Right lobe of liver (tissue), 4 donors: ENCODE data around the gene SCYGR8.

ENCODE experiments used
- POLR2A ChIP-seq: fragments of 450-650 bp; IDR thresholded peaks from one replicate; pipeline ENCODE4 v1.6.1; 2017; ENCODE audit warnings: antibody characterized with exemption, mild to moderate bottlenecking
- TF ChIP-seq, protein P1 (sequence below), 4 donors: fragments of 200-600 bp in 3 of 4; fragments of 450-650 bp in 1 of 4; IDR thresholded peaks; one replicate each; pipeline versions ENCODE4 v1.5.1 to v1.8.0; 2016 to 2022; ENCODE audit warnings: antibody characterized with exemption in 4 of 4, mild to moderate bottlenecking in 2 of 4
- donor health status: DM: no; HTN: no; CAD: no.
- donor health status: DM: no; HTN: no; CAD: no.
- donor health status: DM: no; HTN: yes; CAD: no.

DNA sequence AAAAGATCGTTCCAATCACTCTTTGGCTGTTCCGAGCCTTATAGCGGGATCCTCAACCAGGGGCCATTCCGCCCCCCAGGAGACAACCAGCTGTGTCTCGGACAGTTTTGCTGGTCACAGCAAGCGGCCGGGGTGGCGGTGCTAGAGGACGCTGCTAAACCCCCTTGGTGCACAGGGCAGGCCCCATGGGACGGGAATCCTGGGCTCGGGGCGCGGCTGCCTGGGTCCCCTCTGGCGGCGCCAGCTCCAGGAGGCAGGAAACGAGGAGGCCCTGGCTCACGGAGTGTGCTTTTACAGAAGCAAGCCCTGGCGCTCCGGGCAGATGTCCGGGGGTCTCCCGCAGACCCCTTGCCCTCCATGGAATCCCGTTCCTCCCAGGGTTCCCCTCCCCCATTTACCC is 22.1 kb downstream of the SCYGR8 start:
- no peak for TF ChIP-seq POLR2A
- TF ChIP-seq, protein P1, sequence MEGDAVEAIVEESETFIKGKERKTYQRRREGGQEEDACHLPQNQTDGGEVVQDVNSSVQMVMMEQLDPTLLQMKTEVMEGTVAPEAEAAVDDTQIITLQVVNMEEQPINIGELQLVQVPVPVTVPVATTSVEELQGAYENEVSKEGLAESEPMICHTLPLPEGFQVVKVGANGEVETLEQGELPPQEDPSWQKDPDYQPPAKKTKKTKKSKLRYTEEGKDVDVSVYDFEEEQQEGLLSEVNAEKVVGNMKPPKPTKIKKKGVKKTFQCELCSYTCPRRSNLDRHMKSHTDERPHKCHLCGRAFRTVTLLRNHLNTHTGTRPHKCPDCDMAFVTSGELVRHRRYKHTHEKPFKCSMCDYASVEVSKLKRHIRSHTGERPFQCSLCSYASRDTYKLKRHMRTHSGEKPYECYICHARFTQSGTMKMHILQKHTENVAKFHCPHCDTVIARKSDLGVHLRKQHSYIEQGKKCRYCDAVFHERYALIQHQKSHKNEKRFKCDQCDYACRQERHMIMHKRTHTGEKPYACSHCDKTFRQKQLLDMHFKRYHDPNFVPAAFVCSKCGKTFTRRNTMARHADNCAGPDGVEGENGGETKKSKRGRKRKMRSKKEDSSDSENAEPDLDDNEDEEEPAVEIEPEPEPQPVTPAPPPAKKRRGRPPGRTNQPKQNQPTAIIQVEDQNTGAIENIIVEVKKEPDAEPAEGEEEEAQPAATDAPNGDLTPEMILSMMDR (IDR thresholded peaks at IDR 0.05) = no peak
